Endometrial microvascular endothelial cells (primary cell): Measurements from ENCODE around the gene CCDC149. TPM values are rescaled to one million over a fixed set of nuclear protein-coding genes. Genes with fewer than 3 reads are reported as not detected.

Experiments used
- in situ Hi-C: cut with HindIII; loops from 2 replicates; pipeline ENCODE4 v1.10.0; 2017; ENCODE audit warnings: low sequenced_read_pairs, low pct_unique_long_range_greater_than_20kb; ENCODE audit errors: inconsistent ontology term
- total RNA-seq: library from RNA; depleted of rRNA; stranded (reverse); fragments of >200 nt; gene quantifications from one replicate; pipeline ENCODE4 v1.2.3, GENCODE V29; 2015; ENCODE audit errors: inconsistent ontology term

The CCDC149 gene
- total RNA-seq, 1 donor from 2014 or later, result 2.5 TPM

DNA sequence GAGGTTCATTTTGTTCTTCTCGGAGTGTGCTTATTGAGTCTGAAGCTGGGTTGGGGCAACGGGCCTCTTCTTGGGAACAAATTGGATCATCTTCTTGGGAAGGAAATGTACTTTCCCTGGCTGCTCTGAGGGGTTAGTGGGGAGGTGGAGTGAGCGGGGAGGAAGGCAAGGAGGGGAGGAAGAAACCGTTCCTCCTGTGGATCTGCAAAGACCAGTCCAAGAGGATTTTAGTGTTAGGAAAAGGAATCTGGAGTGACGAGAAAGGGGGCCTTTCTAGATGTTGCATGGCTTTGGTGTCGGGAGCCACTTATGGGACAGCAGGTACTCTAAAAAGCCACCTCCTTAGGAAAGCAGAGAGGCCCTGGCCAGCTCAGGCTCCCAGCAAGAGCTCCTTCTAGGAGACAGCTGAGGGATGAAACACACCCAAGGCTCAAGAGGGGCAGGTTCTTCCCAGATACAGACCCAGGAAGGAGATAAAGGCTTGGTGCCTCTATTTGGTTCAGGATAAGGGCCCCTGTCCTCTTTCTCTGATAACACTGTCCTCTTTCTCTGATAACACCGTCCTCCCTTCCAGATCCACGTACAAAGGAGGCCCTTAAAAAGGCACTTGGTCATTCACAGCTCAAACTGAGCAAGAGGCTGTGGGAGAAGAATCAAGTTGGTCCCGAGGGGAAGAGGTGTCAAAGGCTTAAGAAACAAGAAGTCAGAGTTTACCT, 117.0 kb downstream of the CCDC149 start:
- in situ Hi-C loops, result no loop called here

DNA sequence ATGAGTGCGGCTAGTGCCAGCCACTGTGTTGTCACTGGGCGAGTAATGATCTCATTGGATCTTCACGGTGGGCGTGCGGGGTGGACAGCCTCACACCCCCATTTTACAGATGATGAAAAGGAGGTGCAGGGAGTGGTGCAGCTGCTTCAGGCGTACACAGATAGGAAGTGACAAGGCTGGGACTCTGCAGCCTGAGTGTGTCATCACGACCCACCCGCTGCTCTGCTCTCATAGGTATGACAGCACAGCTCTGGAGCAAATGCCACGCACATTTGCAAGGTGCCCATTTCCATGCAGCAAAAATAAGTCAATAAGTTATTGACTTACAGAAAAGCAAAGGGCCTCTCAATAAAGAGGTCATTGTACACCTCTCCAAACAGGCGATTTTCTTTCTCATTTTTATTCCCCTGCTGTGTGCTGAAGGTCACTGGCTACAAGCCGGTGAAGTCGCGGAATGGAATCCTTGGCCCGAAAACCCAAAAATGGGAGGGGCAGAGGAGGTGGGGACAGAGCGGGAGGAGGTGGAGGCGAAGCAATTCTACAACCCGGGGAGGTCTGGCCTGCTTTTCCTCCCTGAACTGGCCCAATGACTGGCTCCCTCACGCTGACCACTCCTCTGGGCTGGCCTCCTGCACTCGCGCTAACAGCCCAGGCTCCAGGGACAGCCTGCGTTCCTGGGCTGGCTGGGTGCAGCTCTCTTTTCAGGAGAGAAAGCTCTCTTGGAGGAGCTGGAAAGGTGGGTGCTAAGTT, 117.8 kb downstream of the CCDC149 start, which contains the start of gene SOD3:
Gene SOD3, plus strand, starts transcription at position 658 of the 750 bp plus-strand sequence. CDS start 3,949 bp downstream, outside the sequence.
- in situ Hi-C loops, result no loop called here

DNA sequence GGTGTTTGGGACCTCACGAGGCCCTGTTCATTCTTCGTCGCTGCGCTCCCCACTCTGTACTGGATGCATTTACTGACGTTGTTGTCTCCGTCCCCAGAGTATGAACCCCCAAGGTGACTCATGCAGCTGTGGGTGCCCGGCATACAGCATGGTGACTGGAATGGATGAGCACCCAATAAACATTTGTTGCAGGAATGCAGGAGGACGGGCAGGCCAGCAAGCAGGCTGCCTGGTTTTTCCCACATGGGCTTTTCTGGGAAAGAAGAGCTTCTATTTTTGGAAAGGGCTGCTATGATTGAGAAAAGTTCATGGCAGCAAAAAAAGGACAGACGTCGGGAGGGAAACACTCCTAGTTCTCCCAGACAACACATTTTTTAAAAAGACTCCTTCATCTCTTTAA, 118.4 kb downstream of the CCDC149 start:
- in situ Hi-C loops, result no loop called here

- in situ Hi-C loops, result no loop called here
Observed at GRCh38 chr4:24794051-24794450, 118.8 kb downstream of the CCDC149 start.

GRCh38 chr4:24793219-24794005, 119.4 kb downstream of the CCDC149 start:
- in situ Hi-C loops, result no loop called here

- in situ Hi-C loops, result no loop called here
Observed at GRCh38 chr4:24792552-24792951, 120.3 kb downstream of the CCDC149 start.

GRCh38 chr4:24791043-24791442, 121.8 kb downstream of the CCDC149 start:
- in situ Hi-C loops, result no loop called here

DNA sequence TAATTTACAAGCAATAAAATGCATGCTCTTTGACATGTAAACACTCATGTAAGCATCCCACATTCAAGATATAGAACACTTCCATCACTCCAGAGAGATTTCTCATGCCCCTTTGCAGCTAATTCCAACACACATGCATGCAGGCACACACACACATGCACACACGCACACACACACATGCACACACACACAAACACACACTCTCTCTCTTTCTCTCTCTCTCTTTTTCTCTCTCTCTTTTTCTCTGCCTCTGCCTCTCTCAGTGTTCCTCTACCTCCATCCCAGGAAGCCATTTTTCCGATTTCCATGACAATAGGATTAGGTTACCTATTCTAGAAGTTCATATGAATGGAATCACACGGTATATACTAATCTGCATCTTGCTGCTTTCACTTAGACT, 129.3 kb downstream of the CCDC149 start:
- in situ Hi-C loops, result no loop called here

DNA sequence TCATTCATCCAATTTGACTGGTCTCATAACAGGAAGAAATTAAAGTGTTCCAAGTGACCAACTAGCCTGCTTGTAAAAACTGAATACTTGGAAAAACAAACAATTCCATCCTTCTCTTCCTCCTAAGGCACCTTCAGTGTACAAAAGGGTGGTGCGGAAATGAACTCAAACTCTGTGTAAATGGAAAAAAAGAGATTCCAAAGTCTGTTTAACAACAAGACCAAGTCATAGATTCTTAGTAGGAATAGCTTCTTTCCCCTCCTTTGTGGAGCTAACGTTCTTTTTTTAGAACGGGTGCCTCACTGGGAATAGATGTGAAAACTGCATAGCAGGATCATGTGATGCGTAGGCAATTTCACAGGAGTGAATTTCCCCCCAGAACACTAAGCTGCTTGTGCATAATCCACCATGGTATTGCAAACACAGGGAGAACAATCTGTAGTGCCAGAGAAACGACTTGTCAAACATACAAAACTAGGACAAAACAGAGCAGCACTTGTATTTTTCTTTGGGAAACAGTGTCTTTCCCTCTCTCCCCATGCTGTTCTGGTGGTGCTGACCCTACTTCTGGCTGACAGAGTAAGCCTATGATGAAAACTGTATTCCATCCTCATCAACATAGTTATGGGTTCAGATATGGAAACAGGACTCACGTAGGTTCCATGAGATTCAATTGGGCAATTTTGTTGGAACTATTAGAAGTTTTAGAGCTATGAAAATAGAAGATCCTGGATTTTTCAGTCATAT, 130.7 kb downstream of the CCDC149 start:
- in situ Hi-C loops, result no loop called here

DNA sequence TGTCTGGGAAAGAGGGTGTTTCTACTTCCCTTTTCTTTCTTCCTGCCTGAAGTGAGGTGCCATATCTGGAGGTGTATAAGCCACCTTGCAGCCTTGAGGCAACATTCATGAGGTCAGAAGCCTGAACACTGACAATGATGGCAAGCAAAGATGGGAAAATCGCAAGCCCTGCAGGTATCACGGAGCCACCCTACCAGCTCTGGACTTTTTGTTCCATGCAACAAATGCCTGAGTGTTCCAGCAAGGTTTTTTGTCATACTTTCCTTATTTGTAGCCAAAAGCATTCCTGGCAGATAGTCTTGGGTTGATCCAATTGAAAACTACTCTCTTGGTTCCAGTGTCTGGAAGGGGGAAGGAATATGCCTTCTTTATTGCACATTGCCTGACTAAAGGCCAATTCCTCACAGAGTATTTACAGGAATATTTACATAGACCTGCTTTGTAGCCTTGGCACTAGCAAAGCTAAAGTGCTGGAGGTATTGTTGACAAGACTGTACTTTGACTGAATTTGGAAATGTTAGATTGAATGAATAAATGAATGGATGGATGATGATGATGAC, 131.8 kb downstream of the CCDC149 start:
- in situ Hi-C loops, result no loop called here

DNA sequence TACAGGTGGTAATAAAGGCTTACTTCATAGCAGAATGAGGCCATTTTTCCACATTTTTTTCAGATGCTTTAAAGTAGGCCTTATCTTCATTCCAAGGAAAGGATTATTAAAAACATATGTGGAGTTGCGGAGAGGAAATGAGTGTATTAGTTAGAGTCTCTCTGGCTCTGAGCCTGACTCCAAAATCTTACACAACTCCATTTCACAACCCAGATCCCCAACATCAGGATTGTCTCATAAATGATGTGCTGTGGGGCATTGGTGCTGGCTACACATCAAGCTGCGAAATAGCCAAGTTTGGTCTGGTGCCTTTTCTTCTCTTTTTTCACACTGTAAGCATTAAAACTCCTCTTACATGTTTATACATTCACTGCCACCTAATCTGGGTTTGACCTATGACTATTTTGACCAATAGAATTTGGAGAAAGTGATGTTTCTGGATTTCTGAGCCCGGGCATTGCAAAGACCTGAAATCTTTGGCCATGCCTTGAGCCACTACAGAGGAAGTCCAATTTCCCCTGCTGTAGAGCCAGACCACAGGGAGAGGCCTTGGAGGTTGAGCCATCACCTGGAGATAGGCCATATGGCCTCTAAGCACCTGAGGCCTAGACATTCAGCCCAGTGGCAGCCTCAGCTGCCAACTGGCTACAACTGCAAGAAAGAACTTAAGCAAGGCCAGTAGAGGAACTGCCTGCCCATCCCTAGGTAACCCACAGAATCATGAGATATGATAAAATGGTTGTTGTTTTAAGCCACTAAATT, 134.2 kb downstream of the CCDC149 start:
- in situ Hi-C loops, result no loop called here

- in situ Hi-C loops, result no loop called here
Observed at GRCh38 chr4:24777536-24778463, 135.0 kb downstream of the CCDC149 start.

- in situ Hi-C loops, result no loop called here
Observed at GRCh38 chr4:24775750-24776149, 137.1 kb downstream of the CCDC149 start.

DNA sequence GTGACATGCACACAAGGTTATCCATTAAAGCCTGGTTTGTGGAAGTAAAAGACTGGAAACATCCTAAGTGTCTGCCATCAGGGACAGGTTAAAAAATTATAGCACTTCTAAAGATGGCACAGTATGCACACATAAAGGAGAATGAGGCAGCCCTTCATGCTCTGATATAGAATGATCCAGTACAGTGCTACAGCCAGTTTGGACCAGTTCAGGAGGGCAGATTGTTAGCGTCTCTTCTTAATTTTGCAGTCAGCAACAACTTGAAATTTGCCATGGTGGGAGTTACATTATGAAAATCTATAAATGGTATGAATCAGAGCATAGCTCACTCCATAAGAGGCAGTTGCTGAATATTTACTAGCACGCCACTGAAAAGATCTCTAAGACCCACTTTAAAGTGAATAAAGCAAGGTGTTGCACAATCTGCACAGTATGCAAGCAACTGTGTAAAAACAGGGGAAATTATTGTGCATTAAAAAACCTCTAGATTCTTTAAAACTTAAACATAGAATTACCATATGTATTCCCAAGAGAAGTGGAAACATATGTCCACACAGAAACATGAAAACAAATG, 137.7 kb downstream of the CCDC149 start:
- in situ Hi-C loops, result no loop called here

GRCh38 chr4:24774452-24774851, 138.4 kb downstream of the CCDC149 start:
- in situ Hi-C loops, result no loop called here

GRCh38 chr4:24772952-24773351, 139.9 kb downstream of the CCDC149 start:
- in situ Hi-C loops, result no loop called here
